ENCODE measurements around the gene LNX1. TPM values are rescaled to one million over a fixed set of nuclear protein-coding genes. Genes with fewer than 3 reads are reported as not detected.

LNX1 gene
- total and polyA plus RNA-seq, 10 of the 15 experiments (the other 5 are each of a cell fraction or from before 2014, with no cell fraction given): 0.72 to 1.4 (median 1.0) TPM

GRCh38 chr4:53444954-53445353 is 146.3 kb downstream of the LNX1 start:
- BruUV-seq (replicated peaks): no TSS peak
- in situ Hi-C loops (cut with MboI) (no loop called here), intact Hi-C loops (cut with micrococcal nuclease; ENCODE audit: unreplicated experiment) (no loop called here)
- H3K27ac ChIP-seq (ENCODE audit: control insufficient read depth, insufficient read depth): no peak overlapping the region
- H3K79me2 ChIP-seq (ENCODE audit: control insufficient read depth, insufficient read depth, low read length): no peaks in the 10 kb centered on the region
- H3K4me3 ChIP-seq: no peak overlapping the region
- no peak overlapping the region for H2AFZ ChIP-seq (ENCODE audit: control insufficient read depth, low read depth, low read length)
- TF ChIP-seq SIX5 (IDR thresholded peaks at IDR 0.05; ENCODE audit: low read depth, low read length, severe bottlenecking): no peak
- TF ChIP-seq KDM1A (IDR thresholded peaks at IDR 0.05; ENCODE audit: borderline replicate concordance): no peak
- no peak for TF ChIP-seq SP1 (IDR thresholded peaks at IDR 0.05; ENCODE audit: low read depth, low read length)
- no peak for TF ChIP-seq PAX8 (IDR thresholded peaks at IDR 0.05)
- TF ChIP-seq NKRF (conservative IDR thresholded peaks at IDR 0.05): no peak
- no peak for TF ChIP-seq BRCA1 (IDR thresholded peaks at IDR 0.05; ENCODE audit: low read depth, low read length)
- H3K9me3 ChIP-seq (replicated peaks; ENCODE audit: control insufficient read depth, insufficient read depth, low read length): no peaks in the 10 kb centered on the region
- ChIA-PET CTCF (no interaction called here), SMC1A (ENCODE audit: uncharacterized antibody, unreplicated experiment) (no interaction called here), RAD21 (ENCODE audit: unreplicated experiment) (no interaction called here), POLR2A (interaction anchor here (0.6 kb wide), 1 partner anchor 25 kb away, joined by 3 read pairs; no protein-coding TSS in a partner anchor)
- ATAC-seq (no peak), FAIRE-seq (no peak), DNase-seq (ENCODE audit: low read depth, low spot score) (no peak)
- H3K4me1 ChIP-seq (ENCODE audit: control insufficient read depth, insufficient read depth, low read length): no peaks in the 10 kb centered on the region
- H4K20me1 ChIP-seq (ENCODE audit: control insufficient read depth, insufficient read depth): no peaks in the 10 kb centered on the region
- no peak overlapping the region for H3K4me2 ChIP-seq (ENCODE audit: control insufficient read depth, insufficient read depth)
- peaks cover 2 to 14% of the 10 kb centered on the region in 2 experiments; a peak in 3 of 4 replicates for H3K36me3 ChIP-seq (ENCODE audit: control insufficient read depth in 2 of 2, insufficient read depth in 2 of 2, low read length in 1 of 2)
- WGBS (ENCODE audit: insufficient coverage, insufficient replicate concordance, low lambda C conversion rate, missing lambda C conversion rate): 97% methylated on average over 2 of the region's 2 CpGs
- no peak overlapping the region for H3K9ac ChIP-seq (ENCODE audit: control insufficient read depth, insufficient read depth, low read length)
- H3K27me3 ChIP-seq (replicated peaks in 1 of 2; ENCODE audit: control insufficient read depth in 2 of 2, insufficient read depth in 2 of 2, low read length in 1 of 2): no peaks in the 10 kb centered on the region

GRCh38 chr4:53441564-53441963 is 149.7 kb downstream of the LNX1 start:
- no peak for ATAC-seq
- no peak for FAIRE-seq
- intact Hi-C loops (cut with micrococcal nuclease; ENCODE audit: unreplicated experiment): no loop called here
- ChIA-PET CTCF (no interaction called here), RAD21 (ENCODE audit: unreplicated experiment) (no interaction called here), SMC1A (ENCODE audit: uncharacterized antibody, unreplicated experiment) (interaction anchor here (0.6 kb wide), 1 partner anchor 363 kb away, joined by 3 read pairs; no protein-coding TSS in a partner anchor), POLR2A (no interaction called here)
- no peak for DNase-seq (ENCODE audit: low read depth, low spot score)
- WGBS (ENCODE audit: insufficient coverage, insufficient replicate concordance, low lambda C conversion rate, missing lambda C conversion rate): 97% methylated on average over 1 of the region's 1 CpG
- no TSS peak for BruUV-seq (replicated peaks)
- Histone ChIP-seq H4K20me1 (ENCODE audit: control insufficient read depth, insufficient read depth) (no peaks in the 10 kb centered on the region), H3K4me3 (no peak overlapping the region), H3K9ac (ENCODE audit: control insufficient read depth, insufficient read depth, low read length) (no peak overlapping the region), H3K4me2 (ENCODE audit: control insufficient read depth, insufficient read depth) (no peak overlapping the region), H3K27ac (ENCODE audit: control insufficient read depth, insufficient read depth) (no peak overlapping the region), H3K27me3 (replicated peaks in 1 of 2; ENCODE audit: control insufficient read depth in 2 of 2, insufficient read depth in 2 of 2, low read length in 1 of 2) (no peaks in the 10 kb centered on the region), H3K36me3 (ENCODE audit: control insufficient read depth in 2 of 2, insufficient read depth in 2 of 2, low read length in 1 of 2) (peaks cover 2 to 15% of the 10 kb centered on the region in 2 experiments), H3K79me2 (ENCODE audit: control insufficient read depth, insufficient read depth, low read length) (no peaks in the 10 kb centered on the region; the same call in 1 of the 2 replicates), H3K9me3 (replicated peaks; ENCODE audit: control insufficient read depth, insufficient read depth, low read length) (no peaks in the 10 kb centered on the region), H3K4me1 (ENCODE audit: control insufficient read depth, insufficient read depth, low read length) (no peaks in the 10 kb centered on the region), H2AFZ (ENCODE audit: control insufficient read depth, low read depth, low read length) (no peak overlapping the region)
- in situ Hi-C loops (cut with MboI): no loop called here
- TF ChIP-seq ZBED1 (IDR thresholded peaks at IDR 0.05; ENCODE audit: borderline replicate concordance) (no peak), FOS (IDR thresholded peaks at IDR 0.05; ENCODE audit: borderline replicate concordance, extremely low read depth, insufficient read length) (no peak), POLR2A (IDR thresholded peaks at IDR 0.05; ENCODE audit: low read depth, low read length) (no peak), MYB (IDR thresholded peaks at IDR 0.05; ENCODE audit: borderline replicate concordance, low read depth, low read length) (no peak), WRNIP1 (IDR thresholded peaks at IDR 0.05; ENCODE audit: borderline replicate concordance, low read depth, low read length) (no peak), TBL1XR1 (IDR thresholded peaks at IDR 0.05; ENCODE audit: low read depth, low read length) (no peak), USF1 (IDR thresholded peaks at IDR 0.05; ENCODE audit: borderline replicate concordance, extremely low read length, insufficient read depth, low read depth, low read length) (no peak), HDGF (IDR thresholded peaks at IDR 0.05) (no peak), SUZ12 (IDR thresholded peaks at IDR 0.05; ENCODE audit: unreplicated experiment) (no peak), ESRRA (IDR thresholded peaks at IDR 0.05; ENCODE audit: low read length) (no peak)

Measured in GM12878 (cell line).